ENCODE data around the gene TMEM271.

The TMEM271 gene, protein sequence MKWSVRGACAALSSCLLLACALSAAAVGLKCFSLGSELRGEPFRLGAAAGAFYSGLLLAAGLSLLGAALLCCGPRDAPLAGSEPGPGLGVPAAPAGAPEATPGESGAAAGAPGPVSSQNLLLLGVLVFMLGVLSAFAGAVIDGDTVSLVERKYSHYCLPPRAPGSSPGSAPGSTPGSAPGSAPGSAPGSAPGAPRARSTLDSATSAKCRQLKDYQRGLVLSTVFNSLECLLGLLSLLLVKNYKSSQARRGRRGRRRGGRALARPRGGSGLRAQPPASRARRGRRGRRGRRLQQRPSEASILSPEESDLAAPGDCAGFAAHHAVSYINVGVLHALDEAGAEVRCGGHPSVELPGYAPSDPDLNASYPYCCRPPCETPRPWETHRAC

GRCh38 chr4:576245-576821 is at the start of gene TMEM271:
Gene TMEM271, minus strand, starts transcription at chr4:576295. Its CDS starts 233 bp downstream, at chr4:576062.
- no peak for DNase-seq (ENCODE audit: low spot score)

DNA sequence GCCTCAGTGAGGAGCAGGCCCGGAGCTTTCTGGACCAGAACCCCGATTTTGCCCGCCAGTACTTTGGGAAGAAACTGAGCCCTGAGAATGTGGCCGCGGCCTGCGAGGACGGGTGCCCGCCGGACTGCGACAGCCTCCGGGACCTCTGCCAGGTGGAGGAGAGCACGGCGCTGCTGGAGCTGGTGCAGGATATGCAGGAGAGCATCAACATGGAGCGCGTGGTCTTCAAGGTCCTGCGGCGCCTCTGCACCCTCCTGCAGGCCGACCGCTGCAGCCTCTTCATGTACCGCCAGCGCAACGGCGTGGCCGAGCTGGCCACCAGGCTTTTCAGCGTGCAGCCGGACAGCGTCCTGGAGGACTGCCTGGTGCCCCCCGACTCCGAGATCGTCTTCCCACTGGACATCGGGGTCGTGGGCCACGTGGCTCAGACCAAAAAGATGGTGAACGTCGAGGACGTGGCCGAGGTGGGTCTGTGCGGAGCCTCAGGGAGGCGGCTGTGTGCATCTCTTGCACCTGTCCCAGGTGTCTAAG is 49.6 kb upstream of the TMEM271 start:
- DNase-seq (ENCODE audit: low spot score), result peak; percentile 53

DNA sequence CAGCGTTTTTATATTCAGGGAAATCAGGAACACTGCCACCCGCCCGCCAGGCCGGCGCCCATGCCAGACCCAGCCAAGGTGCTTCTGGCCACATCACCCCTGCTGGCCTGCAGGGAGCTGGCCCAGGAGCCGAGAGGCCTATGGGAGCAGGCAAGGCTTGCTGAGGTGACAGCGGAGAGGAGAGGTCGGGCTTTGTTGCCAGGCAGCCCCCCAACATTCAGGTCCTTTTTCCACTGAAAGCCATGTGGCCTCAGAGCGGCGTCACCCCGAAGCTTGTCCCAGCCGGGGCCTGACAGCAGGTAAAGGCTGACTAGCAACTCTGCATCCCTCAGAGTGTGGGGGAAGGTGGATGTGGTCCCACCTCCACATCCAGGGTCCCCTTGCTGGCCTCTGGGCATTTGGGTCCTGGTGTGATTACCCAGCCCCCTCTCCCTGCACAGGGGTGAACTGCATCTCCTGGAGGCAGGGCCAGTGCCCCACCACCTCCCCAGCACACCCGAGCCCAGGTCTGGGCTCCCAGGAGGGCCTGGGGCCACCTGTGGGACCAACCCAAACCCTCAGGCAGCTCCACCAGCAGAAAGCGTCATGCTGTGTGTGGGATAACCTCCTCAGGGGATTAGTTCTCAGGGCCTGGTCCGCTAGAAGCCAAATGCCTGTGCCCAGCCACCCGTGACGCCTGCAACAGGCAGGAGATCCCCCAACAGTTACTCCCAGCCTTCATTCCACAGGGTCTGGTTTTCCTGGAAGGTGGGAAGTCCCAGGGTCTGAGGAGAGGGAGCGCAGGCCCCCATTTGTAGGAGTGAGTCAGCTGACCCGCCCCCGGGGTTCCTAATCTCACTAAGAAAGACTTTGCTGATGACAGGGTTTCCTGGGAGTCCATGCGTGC is 48.9 kb upstream of the TMEM271 start, which contains the start of gene PDE6B:
TSS of gene PDE6B (plus strand) at position 869 of the 886 bp plus-strand sequence. CDS start 54 bp downstream, outside the sequence.
- no peak for DNase-seq (ENCODE audit: low spot score)

GRCh38 chr4:623914-624566 is 47.9 kb upstream of the TMEM271 start:
- peak; percentile 28 for DNase-seq (ENCODE audit: low spot score)

- DNase-seq (ENCODE audit: low spot score), result peak; percentile 59
Observed at GRCh38 chr4:622996-623913, 47.2 kb upstream of the TMEM271 start.

GRCh38 chr4:622071-622995 is 46.2 kb upstream of the TMEM271 start:
- peak; percentile 61 for DNase-seq (ENCODE audit: low spot score)

GRCh38 chr4:621296-622070 is 45.4 kb upstream of the TMEM271 start:
- DNase-seq (ENCODE audit: low spot score), result no peak

DNA sequence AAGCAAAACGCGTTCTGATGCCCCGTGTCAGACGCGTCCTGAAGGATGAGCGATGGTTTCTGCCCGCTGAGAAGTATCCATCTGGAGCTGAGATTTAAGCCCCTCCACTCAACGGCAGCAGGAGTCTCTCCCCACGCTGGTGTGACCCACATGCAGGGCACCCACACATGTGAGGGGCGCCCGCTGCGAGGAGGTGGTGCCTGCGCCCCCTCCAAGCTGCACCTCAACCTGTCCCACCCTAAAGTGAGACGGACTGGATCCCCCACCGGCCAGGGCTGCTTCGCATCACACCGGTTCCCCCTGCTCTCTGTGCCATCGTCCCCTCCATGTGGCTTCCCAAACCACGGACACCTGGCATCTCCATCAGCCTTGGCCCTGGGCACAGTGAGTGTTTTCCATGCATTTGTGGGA is 44.8 kb upstream of the TMEM271 start:
- DNase-seq (ENCODE audit: low spot score), result no peak

DNA sequence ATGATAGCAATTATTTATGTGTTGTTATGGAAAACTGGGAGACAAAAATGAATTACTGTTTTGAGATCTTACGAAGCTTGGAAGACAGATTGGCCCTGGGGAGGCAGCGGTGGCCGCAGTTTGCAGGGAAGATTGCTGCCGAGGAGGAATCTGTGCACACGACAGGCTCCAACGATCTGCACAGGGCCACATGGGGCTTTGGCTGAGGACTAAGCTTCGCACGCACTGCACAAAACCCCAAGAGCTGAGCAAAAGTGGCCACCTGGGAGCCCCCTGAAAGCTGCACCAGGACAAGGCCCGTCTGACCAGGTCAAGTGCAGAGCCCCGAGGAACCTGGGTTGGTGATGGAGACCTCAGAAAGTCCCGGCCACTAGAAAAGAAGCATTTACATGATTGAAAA is 44.1 kb upstream of the TMEM271 start:
- no peak for DNase-seq (ENCODE audit: low spot score)

DNA sequence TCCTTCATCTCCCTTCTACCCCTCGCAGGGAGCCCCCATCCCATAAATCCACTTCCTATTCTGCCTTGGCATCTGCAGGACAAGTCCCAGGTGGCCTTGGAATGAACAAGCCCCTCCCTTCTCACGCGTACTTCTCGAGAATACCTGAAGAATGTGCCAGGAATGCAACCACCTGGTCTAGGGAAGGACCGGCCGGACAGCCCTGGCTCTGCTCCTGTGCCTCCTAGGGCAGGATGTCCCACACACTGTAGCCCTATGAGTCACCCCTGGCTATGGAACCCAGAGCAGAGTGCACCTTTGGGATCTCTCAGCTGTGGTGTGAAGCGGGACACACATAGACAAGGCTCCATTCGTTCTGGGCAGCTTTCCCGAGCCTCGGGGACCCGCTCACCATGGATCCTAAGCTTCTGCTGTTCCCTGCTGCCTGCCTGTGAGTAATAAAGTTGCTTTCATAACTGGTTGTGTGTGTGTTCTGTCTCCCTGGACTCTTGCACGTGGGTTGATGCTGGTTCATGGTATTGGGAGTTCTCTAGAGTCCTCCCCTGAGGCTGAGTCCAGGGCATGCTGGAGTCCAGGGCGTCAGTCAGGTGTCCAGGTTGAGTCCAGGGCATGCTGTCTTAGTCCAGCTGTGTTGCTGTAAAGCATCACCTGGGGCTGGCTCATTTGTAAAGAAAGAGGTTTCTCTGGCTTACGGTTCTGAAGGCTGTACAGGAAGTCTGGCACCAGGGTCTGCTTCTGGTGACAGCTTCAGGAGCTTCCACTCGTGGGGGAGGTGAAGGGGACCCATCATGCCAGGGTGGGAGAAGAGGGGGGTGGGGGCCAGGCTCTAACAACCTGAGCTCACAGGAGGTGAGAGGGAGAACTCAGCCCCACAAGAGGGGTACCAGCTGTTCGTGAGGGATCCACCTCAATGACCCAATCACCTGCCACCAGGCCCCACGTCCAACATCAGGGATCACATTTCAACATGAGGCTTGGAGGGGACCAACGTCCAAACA is 41.8 kb upstream of the TMEM271 start:
- DNase-seq (ENCODE audit: low spot score), result peak; percentile 55

DNA sequence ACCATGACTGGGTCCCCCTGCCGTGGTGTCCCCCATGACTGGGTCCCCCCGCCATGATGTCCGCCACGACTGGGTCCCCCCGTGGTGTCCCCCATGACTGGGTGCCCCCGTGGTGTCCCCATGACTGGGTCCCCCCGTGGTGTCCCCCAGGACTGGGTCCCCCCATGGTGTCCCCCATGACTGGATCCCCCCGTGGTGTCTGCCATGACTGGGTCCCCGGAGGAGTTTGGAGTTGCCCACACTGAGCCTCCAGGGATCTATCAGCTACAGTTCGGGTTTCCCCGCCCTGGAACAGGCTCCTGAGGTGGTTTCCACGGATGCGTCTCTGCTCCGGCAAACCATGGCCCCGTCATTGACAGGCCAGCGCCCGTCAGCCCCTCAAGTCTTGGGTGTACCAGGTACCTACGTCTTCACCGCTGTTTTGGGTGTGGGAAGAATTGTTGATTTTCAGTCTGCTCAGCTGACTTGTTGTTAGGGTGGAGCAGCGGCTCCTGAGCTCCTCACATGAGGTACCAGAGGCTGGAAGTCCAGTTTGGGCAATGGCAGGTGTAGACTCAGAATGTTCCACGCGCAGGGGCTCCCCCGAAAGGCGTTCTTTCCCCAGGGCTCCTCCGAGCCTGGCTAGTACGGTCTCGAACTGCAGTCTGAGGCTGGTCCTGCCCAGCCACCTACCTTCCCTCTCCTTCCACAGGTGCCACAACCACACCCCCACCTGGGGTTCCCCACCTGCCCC is 41.0 kb upstream of the TMEM271 start:
- DNase-seq (ENCODE audit: low spot score), result peak; percentile 49

DNA sequence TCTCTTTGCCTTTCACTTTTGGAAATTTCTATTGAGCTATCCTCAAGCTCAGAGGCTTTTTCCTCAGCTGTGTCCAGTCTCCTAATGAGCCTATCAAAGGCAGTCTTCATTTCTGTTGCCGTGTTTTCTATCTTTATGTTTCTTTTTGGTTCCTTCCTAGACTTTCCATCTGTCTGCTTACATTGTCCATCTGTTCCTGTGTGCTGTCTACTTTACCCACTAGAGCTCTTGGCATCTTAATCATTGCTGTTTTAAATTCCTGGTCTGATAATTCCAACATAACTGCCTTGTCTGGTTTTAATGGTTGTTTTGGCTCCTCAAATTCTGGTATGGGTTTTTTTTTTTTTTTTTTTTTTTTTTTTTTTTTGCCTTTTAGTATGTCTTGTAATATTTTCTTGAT is 40.0 kb upstream of the TMEM271 start:
- no peak for DNase-seq (ENCODE audit: low spot score)

GRCh38 chr4:613126-613525 is 37.0 kb upstream of the TMEM271 start:
- DNase-seq (ENCODE audit: low spot score), result no peak

DNA sequence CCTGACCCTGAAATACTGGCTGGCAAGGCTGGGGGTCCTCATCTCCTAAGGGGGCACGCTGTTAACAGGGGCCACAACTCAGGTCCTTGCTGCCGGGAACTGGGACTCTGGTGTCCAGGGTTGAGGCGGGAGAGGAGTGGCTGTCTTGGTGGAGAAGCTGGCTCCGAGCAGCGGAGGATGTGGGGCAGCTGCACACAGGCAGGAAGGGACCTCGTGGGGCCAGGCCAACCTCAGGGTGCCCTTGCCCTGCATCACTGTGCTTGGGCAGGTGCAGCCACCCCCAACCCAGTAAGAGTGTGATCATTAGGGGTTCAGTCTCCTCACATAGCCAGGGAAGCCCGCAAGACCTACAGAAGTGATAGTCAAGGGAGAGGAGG is 36.6 kb upstream of the TMEM271 start:
- no peak for DNase-seq (ENCODE audit: low spot score)

DNA sequence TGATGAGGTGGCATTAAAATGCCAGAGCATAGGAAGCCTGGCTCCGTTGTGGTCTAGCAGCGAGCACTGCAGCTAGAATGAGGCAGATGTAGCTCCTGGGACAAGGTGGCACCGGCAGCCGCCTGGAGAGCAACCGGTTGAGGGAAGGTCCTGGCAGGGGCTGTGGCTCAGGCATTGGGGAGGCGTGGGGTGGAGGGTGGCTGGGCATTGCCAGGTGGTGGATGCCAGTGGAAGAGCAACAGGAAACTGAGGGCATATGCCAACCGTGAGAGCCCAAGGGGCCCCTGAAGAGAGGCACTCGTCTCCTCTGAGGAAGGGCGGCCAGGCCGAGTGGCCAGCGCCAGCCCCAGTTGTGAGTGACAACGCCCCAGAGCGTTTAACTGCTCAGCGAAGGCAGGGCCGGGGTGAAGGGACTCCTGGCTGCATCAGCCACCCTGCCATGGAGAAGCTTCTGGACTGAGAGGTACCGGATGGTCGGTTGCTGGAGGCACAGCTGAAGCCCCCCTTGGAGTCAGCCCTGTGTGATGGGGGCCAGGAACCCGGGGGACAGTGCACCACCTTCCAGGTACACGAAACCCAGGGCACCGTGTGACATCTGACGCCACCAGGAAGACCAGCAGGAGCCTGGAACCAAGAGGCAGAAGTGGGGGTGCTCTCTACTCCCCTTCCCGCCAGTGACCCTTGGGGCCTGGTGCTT is 36.1 kb upstream of the TMEM271 start:
- no peak for DNase-seq (ENCODE audit: low spot score)

Data from left forelimb (tissue), 1 donor.